Liver (tissue), 3 donors: ENCODE data around the gene DIAPH2.

Experiments
- ATF3 ChIP-seq: IDR thresholded peaks from 2 replicates; pipeline ENCODE4 v1.6.1; 2016; ENCODE audit warnings: antibody characterized with exemption
- CTCF ChIP-seq: fragments of 150-350 bp; IDR thresholded peaks from 2 replicates; pipeline ENCODE4 v1.5.1; 2017; ENCODE audit warnings: improper control_type of control experiment, low read depth, low read length; ENCODE audit not compliant: missing input control
- EGR1 ChIP-seq, 2 donors: IDR thresholded peaks; 2 replicates each; pipeline ENCODE4 v1.6.1; 2016 to 2018; ENCODE audit warnings: antibody characterized with exemption in 2 of 2, low read depth in 2 of 2
- GABPA ChIP-seq, 2 donors: IDR thresholded peaks in 1 of 2; conservative IDR thresholded peaks in 1 of 2; 2 replicates each; pipeline ENCODE4 v1.6.1; 2016; ENCODE audit warnings: antibody characterized with exemption in 2 of 2, mild to moderate bottlenecking in 1 of 2, moderate library complexity in 1 of 2
- JUND ChIP-seq, 2 donors: IDR thresholded peaks; 2 replicates each; pipeline ENCODE4 v1.6.1; 2016; ENCODE audit warnings: antibody characterized with exemption in 2 of 2
- MAX ChIP-seq: IDR thresholded peaks from 2 replicates; pipeline ENCODE4 v1.6.1; 2016; ENCODE audit warnings: antibody characterized with exemption
- RAD21 ChIP-seq, 2 donors: IDR thresholded peaks; 2 replicates each; pipeline ENCODE4 v1.6.1; 2016; ENCODE audit warnings: antibody characterized with exemption in 2 of 2, mild to moderate bottlenecking in 2 of 2
- REST ChIP-seq: IDR thresholded peaks from 2 replicates; pipeline ENCODE4 v1.6.1; 2016; ENCODE audit warnings: antibody characterized with exemption, mild to moderate bottlenecking
- TAF1 ChIP-seq: conservative IDR thresholded peaks from 2 replicates; pipeline ENCODE4 v1.6.1; 2016; ENCODE audit warnings: antibody characterized with exemption, mild to moderate bottlenecking
- YY1 ChIP-seq: IDR thresholded peaks from 2 replicates; pipeline ENCODE4 v1.6.1; 2016; ENCODE audit warnings: antibody characterized with exemption, mild to moderate bottlenecking
- donor health status: healthy.
- donor health status: healthy.

- TF ChIP-seq CTCF (no peak), RAD21 (IDR thresholded peaks at IDR 0.05) (no peak), YY1 (no peak), MAX (no peak), JUND (IDR thresholded peaks at IDR 0.05) (no peak), GABPA (IDR thresholded peaks at IDR 0.05 in 1 of 2, conservative IDR thresholded peaks at IDR 0.05 in 1 of 2) (no peak), ATF3 (no peak), TAF1 (no peak), EGR1 (IDR thresholded peaks at IDR 0.05; ENCODE audit: low read depth in 2 of 2) (no peak), REST (no peak)
These were observed 58.9 kb downstream of the DIAPH2 start for GRCh38 chrX:96743367-96744073.
